Muscle layer of colon (tissue), 2 donors: Measurements from ENCODE around the gene TMBIM1.

Source experiments
- H3K27ac ChIP-seq: one replicate; pipeline ENCODE4 v1.7.0; 2013; ENCODE audit warnings: low read depth, mild to moderate bottlenecking, low read length, moderate library complexity
- H3K27me3 ChIP-seq, 2 donors: one replicate each; pipeline ENCODE4 v1.7.0; 2013; ENCODE audit warnings: low read length in 2 of 2, mild to moderate bottlenecking in 2 of 2; ENCODE audit not compliant: insufficient read depth in 2 of 2, control insufficient read depth in 1 of 2
- H3K36me3 ChIP-seq: one replicate; pipeline ENCODE4 v1.7.0; 2013; ENCODE audit warnings: mild to moderate bottlenecking, low read length; ENCODE audit not compliant: insufficient read depth
- H3K4me1 ChIP-seq: one replicate; pipeline ENCODE4 v1.7.0; 2013; ENCODE audit warnings: mild to moderate bottlenecking, low read length; ENCODE audit not compliant: insufficient read depth
- H3K4me3 ChIP-seq, 2 donors: one replicate each; pipeline ENCODE4 v1.7.0; 2013; ENCODE audit warnings: low read length in 2 of 2, low read depth in 1 of 2, mild to moderate bottlenecking in 1 of 2, moderate library complexity in 1 of 2
- H3K9ac ChIP-seq: one replicate; pipeline ENCODE4 v1.7.0; 2013; ENCODE audit warnings: low read length
- H3K9me3 ChIP-seq: one replicate; pipeline ENCODE4 v1.7.0; 2013; ENCODE audit warnings: mild to moderate bottlenecking, low read length
- donor health status: abdominal sarcoma.
- donor health status: Adenocarcinoma of cecum.

Gene TMBIM1

GRCh38 chr2:218234521-218234920 is 57.8 kb downstream of the TMBIM1 start:
- no peak overlapping the region for H3K4me3 ChIP-seq
- H3K4me1 ChIP-seq = peaks cover 20% of the 10 kb centered on the region
- no peaks in the 10 kb centered on the region for H3K9me3 ChIP-seq
- H3K9ac ChIP-seq = no peak overlapping the region
- no peaks in the 10 kb centered on the region for H3K27me3 ChIP-seq
- no peak overlapping the region for H3K27ac ChIP-seq
- H3K36me3 ChIP-seq = peaks cover 61% of the 10 kb centered on the region

GRCh38 chr2:218233543-218233942 is 58.8 kb downstream of the TMBIM1 start:
- peaks cover 60% of the 10 kb centered on the region for H3K36me3 ChIP-seq
- no peak overlapping the region for H3K27ac ChIP-seq
- H3K9ac ChIP-seq = no peak overlapping the region
- no peaks in the 10 kb centered on the region for H3K9me3 ChIP-seq
- H3K27me3 ChIP-seq = no peaks in the 10 kb centered on the region
- H3K4me1 ChIP-seq = peaks cover 28% of the 10 kb centered on the region
- no peak overlapping the region for H3K4me3 ChIP-seq

GRCh38 chr2:218230882-218231281 is 61.4 kb downstream of the TMBIM1 start:
- no peak overlapping the region for H3K4me3 ChIP-seq
- peaks cover 63% of the 10 kb centered on the region for H3K36me3 ChIP-seq
- H3K27me3 ChIP-seq = no peaks in the 10 kb centered on the region
- H3K9ac ChIP-seq = no peak overlapping the region
- no peaks in the 10 kb centered on the region for H3K9me3 ChIP-seq
- peaks cover 30% of the 10 kb centered on the region for H3K4me1 ChIP-seq
- no peak overlapping the region for H3K27ac ChIP-seq

- Histone ChIP-seq H3K36me3 (peaks cover 59% of the 10 kb centered on the region), H3K9ac (no peak overlapping the region), H3K4me1 (peaks cover 33% of the 10 kb centered on the region), H3K9me3 (no peaks in the 10 kb centered on the region), H3K27ac (no peak overlapping the region), H3K4me3 (no peak overlapping the region), H3K27me3 (no peaks in the 10 kb centered on the region)
Measured at GRCh38 chr2:218229851-218230250, 62.5 kb downstream of the TMBIM1 start.

GRCh38 chr2:218229239-218229638 is 63.1 kb downstream of the TMBIM1 start:
- Histone ChIP-seq H3K36me3 (peaks cover 59% of the 10 kb centered on the region), H3K4me3 (no peak overlapping the region), H3K9ac (no peak overlapping the region), H3K27ac (no peak overlapping the region), H3K27me3 (no peaks in the 10 kb centered on the region), H3K9me3 (no peaks in the 10 kb centered on the region), H3K4me1 (peaks cover 37% of the 10 kb centered on the region)

- H3K27me3 ChIP-seq = no peaks in the 10 kb centered on the region
- no peak overlapping the region for H3K9ac ChIP-seq
- peaks cover 54% of the 10 kb centered on the region for H3K36me3 ChIP-seq
- no peak overlapping the region for H3K4me3 ChIP-seq
- no peaks in the 10 kb centered on the region for H3K9me3 ChIP-seq
- peaks cover 40% of the 10 kb centered on the region for H3K4me1 ChIP-seq
- peak overlapping the region; percentile 12 for H3K27ac ChIP-seq
Measured at GRCh38 chr2:218228366-218229090, 63.8 kb downstream of the TMBIM1 start.

- no peak overlapping the region for H3K27ac ChIP-seq
- no peak overlapping the region for H3K4me3 ChIP-seq
- peaks cover 54% of the 10 kb centered on the region for H3K36me3 ChIP-seq
- no peaks in the 10 kb centered on the region for H3K9me3 ChIP-seq
- H3K27me3 ChIP-seq = no peaks in the 10 kb centered on the region
- H3K4me1 ChIP-seq = peaks cover 53% of the 10 kb centered on the region
- no peak overlapping the region for H3K9ac ChIP-seq
Measured at GRCh38 chr2:218226903-218227302, 65.4 kb downstream of the TMBIM1 start.
